Measurements from ENCODE around the gene E2F3. TPM values are rescaled to one million over a fixed set of nuclear protein-coding genes. Genes with fewer than 3 reads are reported as not detected.

E2F3 gene
- total RNA-seq, 4 donors from 2014 or later, result 2.2 to 16.3 (median 5.6) TPM

DNA sequence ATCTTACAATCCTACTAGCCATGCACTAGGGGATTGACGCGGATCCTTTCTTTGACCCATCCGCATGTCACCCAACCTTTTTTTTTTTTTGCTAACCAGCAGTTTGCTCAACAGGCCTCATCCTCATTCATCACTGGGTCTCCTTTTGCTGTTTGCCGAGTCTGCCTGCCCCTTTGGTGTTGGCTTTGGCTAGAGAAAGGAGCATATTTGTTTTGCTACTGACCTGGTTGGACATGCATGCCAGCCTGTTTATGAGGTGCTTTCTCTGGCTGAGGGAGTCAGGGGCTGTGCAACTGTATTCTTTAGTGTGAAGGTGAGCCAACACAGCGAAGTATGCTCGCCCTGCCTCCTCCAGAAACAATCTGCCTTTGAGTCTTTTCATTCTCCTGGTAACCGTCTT lies 40.2 kb downstream of the E2F3 start:
- no peaks in the 10 kb centered on the region for H3K36me3 ChIP-seq
- TF ChIP-seq, protein P1, sequence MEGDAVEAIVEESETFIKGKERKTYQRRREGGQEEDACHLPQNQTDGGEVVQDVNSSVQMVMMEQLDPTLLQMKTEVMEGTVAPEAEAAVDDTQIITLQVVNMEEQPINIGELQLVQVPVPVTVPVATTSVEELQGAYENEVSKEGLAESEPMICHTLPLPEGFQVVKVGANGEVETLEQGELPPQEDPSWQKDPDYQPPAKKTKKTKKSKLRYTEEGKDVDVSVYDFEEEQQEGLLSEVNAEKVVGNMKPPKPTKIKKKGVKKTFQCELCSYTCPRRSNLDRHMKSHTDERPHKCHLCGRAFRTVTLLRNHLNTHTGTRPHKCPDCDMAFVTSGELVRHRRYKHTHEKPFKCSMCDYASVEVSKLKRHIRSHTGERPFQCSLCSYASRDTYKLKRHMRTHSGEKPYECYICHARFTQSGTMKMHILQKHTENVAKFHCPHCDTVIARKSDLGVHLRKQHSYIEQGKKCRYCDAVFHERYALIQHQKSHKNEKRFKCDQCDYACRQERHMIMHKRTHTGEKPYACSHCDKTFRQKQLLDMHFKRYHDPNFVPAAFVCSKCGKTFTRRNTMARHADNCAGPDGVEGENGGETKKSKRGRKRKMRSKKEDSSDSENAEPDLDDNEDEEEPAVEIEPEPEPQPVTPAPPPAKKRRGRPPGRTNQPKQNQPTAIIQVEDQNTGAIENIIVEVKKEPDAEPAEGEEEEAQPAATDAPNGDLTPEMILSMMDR (IDR thresholded peaks at IDR 0.05), result no peak
- TF ChIP-seq POLR2AphosphoS5 (IDR thresholded peaks at IDR 0.05) (no peak), POLR2A (IDR thresholded peaks at IDR 0.05) (no peak), EP300 (IDR thresholded peaks at IDR 0.05; ENCODE audit: low read depth) (no peak)

DNA sequence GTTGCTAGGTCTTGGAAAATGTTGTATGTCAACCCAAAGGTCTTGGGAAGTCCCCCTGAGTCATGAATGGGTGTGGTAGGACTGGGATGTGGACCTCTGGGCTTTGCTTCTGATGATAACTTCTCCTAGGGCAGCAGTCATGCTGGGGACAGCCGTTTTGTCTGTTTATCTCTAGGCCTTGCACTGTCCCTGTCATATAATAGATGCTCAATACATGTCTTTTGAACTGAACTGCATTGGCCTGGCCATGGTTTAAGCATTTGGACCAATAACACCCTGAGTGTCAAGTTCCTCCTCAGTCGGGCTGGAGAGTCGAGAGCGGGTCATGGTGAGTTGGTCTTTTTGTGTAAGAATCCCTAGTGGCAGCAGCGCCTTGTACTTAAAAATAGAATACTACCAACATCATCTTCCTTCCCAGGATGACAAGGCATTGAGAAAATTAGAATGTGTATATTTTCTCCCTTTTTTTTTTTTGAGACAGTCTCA lies 43.1 kb downstream of the E2F3 start:
- WGBS, 2 donors (ENCODE audit: low coverage in 1 of 2), result 74 to 86% methylated on average over 5 of the region's 5 CpGs
- no peak overlapping the region for H3K27ac ChIP-seq
- H3K27me3 ChIP-seq, result no peaks in the 10 kb centered on the region
- H3K36me3 ChIP-seq, result no peaks in the 10 kb centered on the region
- peaks cover 9 to 27% (median 13%) of the 10 kb centered on the region in 4 donors for H3K4me1 ChIP-seq
- TF ChIP-seq, protein P1 (IDR thresholded peaks at IDR 0.05), result no peak
- TF ChIP-seq POLR2A (IDR thresholded peaks at IDR 0.05), result no peak
- no peak for TF ChIP-seq POLR2AphosphoS5 (IDR thresholded peaks at IDR 0.05)
- TF ChIP-seq EP300 (IDR thresholded peaks at IDR 0.05; ENCODE audit: low read depth), result no peak
- intact Hi-C loops (cut with DNase I; ENCODE audit: low total_unique reads), result no loop called here
- H3K4me3 ChIP-seq, result no peak overlapping the region
- in situ Hi-C loops (cut with MboI; ENCODE audit: low pct_ligation_motif_present in 1 of 4, low pct_unique_long_range_greater_than_20kb in 1 of 4, low sequenced_read_pairs in 3 of 4), result no loop called here
- no peaks in the 10 kb centered on the region for H3K9me3 ChIP-seq
- DNase-seq, result no peak

More for the DNA sequence above, 40.2 kb downstream of the E2F3 start:
- in situ Hi-C loops (cut with MboI; ENCODE audit: low pct_ligation_motif_present in 1 of 4, low pct_unique_long_range_greater_than_20kb in 1 of 4, low sequenced_read_pairs in 3 of 4), result no loop called here
- 95% methylated on average over 7 of the region's 7 CpGs; no CpG with 5 or more reads in 1 of the 2 donors for WGBS, 2 donors (ENCODE audit: low coverage in 1 of 2)
- H3K27me3 ChIP-seq, result no peaks in the 10 kb centered on the region
- H3K27ac ChIP-seq, result no peak overlapping the region
- peaks cover 0 to 2% (median under 1%) of the 10 kb centered on the region in 4 donors for H3K4me1 ChIP-seq
- no peak for DNase-seq
- no peak overlapping the region for H3K4me3 ChIP-seq
- intact Hi-C loops (cut with DNase I; ENCODE audit: low total_unique reads), result no loop called here
- H3K9me3 ChIP-seq, result no peaks in the 10 kb centered on the region

DNA sequence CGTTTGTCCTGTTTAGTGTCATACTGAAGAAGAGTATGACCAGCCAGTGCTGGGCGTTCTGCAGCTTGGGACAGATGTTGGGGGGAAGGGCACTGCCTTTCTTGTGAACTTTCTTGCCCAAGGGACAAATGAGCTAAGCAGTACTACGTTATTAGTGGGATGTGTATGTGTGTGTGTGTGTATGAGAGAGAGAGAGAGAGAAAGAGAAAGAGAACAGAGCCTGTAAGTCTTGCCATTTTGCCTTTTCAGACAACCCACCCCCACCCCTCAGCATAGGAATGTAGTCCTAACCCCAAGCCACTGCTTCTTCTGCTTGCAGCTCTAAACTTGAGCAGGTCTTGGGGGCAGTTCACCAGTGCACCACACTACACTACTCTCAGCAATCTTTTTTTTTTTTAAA lies 45.5 kb downstream of the E2F3 start:
- TF ChIP-seq EP300 (IDR thresholded peaks at IDR 0.05; ENCODE audit: low read depth) (no peak), POLR2A (IDR thresholded peaks at IDR 0.05) (no peak), POLR2AphosphoS5 (IDR thresholded peaks at IDR 0.05) (no peak)
- TF ChIP-seq, protein P1 (IDR thresholded peaks at IDR 0.05), result no peak
- intact Hi-C loops (cut with DNase I; ENCODE audit: low total_unique reads), result no loop called here
- no peak overlapping the region for H3K4me3 ChIP-seq
- peak overlapping the region in 3 of 4 donors; percentile 19 to 44 (median 38) for H3K27ac ChIP-seq
- in situ Hi-C loops (cut with MboI; ENCODE audit: low pct_ligation_motif_present in 1 of 4, low pct_unique_long_range_greater_than_20kb in 1 of 4, low sequenced_read_pairs in 3 of 4), result no loop called here
- WGBS, 2 donors (ENCODE audit: low coverage in 1 of 2), result 60 to 64% methylated on average over 3 of the region's 3 CpGs
- DNase-seq, result no peak
- H3K9me3 ChIP-seq, result no peaks in the 10 kb centered on the region
- H3K4me1 ChIP-seq, result peaks cover 9 to 27% (median 13%) of the 10 kb centered on the region in 4 donors
- H3K36me3 ChIP-seq, result no peaks in the 10 kb centered on the region
- no peaks in the 10 kb centered on the region for H3K27me3 ChIP-seq

DNA sequence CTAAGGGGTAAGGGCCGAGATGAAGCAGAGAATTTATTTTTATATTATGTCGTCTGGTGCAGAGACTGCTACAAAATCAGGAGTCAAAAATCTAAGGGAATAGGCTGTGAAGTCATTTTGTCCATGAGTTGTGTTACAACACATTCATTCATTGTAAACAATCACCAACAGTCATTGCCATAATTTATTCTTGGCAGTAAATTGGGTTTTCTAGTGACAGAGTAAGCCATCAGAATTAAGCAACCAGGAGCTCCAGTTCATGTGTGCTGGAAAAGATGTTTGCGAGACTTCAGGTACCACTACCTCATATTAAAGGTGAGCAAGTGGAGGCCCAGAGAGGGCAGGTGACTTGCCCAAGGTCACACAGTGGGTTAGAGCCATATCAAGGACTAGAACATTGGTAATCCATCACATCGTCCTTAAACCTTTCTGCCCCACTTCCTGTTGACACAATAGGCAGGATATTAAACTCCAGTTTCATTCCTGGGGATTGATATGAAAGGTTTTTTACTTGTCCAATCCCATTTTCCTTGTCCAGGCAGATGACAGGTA lies 46.0 kb downstream of the E2F3 start:
- peak overlapping the region; percentile 21 to 44 (median 40) for H3K27ac ChIP-seq
- H3K4me1 ChIP-seq, result peaks cover 9 to 27% (median 13%) of the 10 kb centered on the region in 4 donors
- H3K36me3 ChIP-seq, result no peaks in the 10 kb centered on the region
- in situ Hi-C loops (cut with MboI; ENCODE audit: low pct_ligation_motif_present in 1 of 4, low pct_unique_long_range_greater_than_20kb in 1 of 4, low sequenced_read_pairs in 3 of 4), result no loop called here
- H3K27me3 ChIP-seq, result no peaks in the 10 kb centered on the region
- H3K4me3 ChIP-seq, result no peak overlapping the region
- TF ChIP-seq POLR2A (IDR thresholded peaks at IDR 0.05), result no peak
- TF ChIP-seq POLR2AphosphoS5 (IDR thresholded peaks at IDR 0.05), result no peak
- TF ChIP-seq, protein P1 (IDR thresholded peaks at IDR 0.05), result no peak
- TF ChIP-seq EP300 (IDR thresholded peaks at IDR 0.05; ENCODE audit: low read depth), result no peak
- H3K9me3 ChIP-seq, result no peaks in the 10 kb centered on the region
- intact Hi-C loops (cut with DNase I; ENCODE audit: low total_unique reads), result no loop called here
- no peak for DNase-seq
- WGBS, 2 donors (ENCODE audit: low coverage in 1 of 2), result 32 to 40% methylated on average over 3 to 4 of the region's 4 CpGs

All from transverse colon (tissue), 4 donors.